ENCODE measurements around the gene RGS3.
A peak's percentile ranks its signal among the peaks of the same experiment; 100 is the strongest.

Gene RGS3

GRCh38 chr9:113574441-113575262 lies 111.1 kb downstream of the RGS3 start:
- no peak for DNase-seq

GRCh38 chr9:113577525-113578261 lies 114.2 kb downstream of the RGS3 start:
- DNase-seq: peak; percentile 46

- no peak for DNase-seq
These were observed 114.8 kb downstream of the RGS3 start for GRCh38 chr9:113578279-113578865.

- DNase-seq: peak; percentile 96
These were observed 115.4 kb downstream of the RGS3 start for GRCh38 chr9:113578882-113579282.

GRCh38 chr9:113579283-113580040 lies 115.9 kb downstream of the RGS3 start:
- no peak for DNase-seq

GRCh38 chr9:113580041-113580953 lies 116.8 kb downstream of the RGS3 start:
- peak; percentile 45 for DNase-seq

GRCh38 chr9:113580954-113581311 lies 117.4 kb downstream of the RGS3 start:
- DNase-seq: no peak

- DNase-seq: peak; percentile 45
These were observed 118.6 kb downstream of the RGS3 start for GRCh38 chr9:113581865-113582697.

GRCh38 chr9:113582698-113583200 lies 119.2 kb downstream of the RGS3 start:
- no peak for DNase-seq

GRCh38 chr9:113583511-113584427 lies 120.2 kb downstream of the RGS3 start:
- no peak for DNase-seq

GRCh38 chr9:113584428-113585084 lies 121.0 kb downstream of the RGS3 start:
- no peak for DNase-seq

- DNase-seq: no peak
These were observed 121.5 kb downstream of the RGS3 start for GRCh38 chr9:113585085-113585442.

- no peak for DNase-seq
These were observed 122.0 kb downstream of the RGS3 start for GRCh38 chr9:113585555-113585954.

GRCh38 chr9:113587471-113588031 lies 124.0 kb downstream of the RGS3 start:
- peak; percentile 39 for DNase-seq

GRCh38 chr9:113588242-113588810 lies 124.8 kb downstream of the RGS3 start:
- no peak for DNase-seq

GRCh38 chr9:113588936-113589335 lies 125.4 kb downstream of the RGS3 start:
- no peak for DNase-seq

GRCh38 chr9:113589407-113589806 lies 125.9 kb downstream of the RGS3 start:
- no peak for DNase-seq

GRCh38 chr9:113589890-113590289 lies 126.4 kb downstream of the RGS3 start:
- DNase-seq: peak; percentile 51

- DNase-seq: no peak
These were observed 126.9 kb downstream of the RGS3 start for GRCh38 chr9:113590389-113590788.
